ENCODE results near the gene SLC2A9.
A peak's percentile ranks its signal among the peaks of the same experiment; 100 is the strongest.

SLC2A9 gene

GRCh38 chr4:9880406-9881197 is 140.7 kb downstream of the SLC2A9 start:
- no peak for DNase-seq

DNA sequence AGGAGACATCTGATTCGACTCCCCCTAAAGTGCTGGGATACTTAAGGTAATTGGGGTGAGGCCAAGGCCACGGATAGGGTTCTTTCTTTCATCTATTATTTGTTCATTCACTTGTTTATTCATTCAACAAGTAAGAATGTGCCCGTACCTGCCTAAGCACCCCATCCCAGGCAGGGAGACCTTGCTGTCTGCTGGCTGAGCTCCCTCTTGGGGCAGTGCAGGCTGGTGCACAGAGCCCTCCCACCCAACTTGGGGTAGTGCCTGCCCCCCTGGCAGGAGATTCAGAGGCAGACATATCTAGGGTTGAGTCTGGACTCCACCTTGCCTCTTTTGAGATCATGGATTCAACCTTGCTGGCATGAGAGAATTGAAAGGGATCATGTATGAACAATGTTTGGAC is 144.2 kb downstream of the SLC2A9 start:
- DNase-seq = no peak

DNA sequence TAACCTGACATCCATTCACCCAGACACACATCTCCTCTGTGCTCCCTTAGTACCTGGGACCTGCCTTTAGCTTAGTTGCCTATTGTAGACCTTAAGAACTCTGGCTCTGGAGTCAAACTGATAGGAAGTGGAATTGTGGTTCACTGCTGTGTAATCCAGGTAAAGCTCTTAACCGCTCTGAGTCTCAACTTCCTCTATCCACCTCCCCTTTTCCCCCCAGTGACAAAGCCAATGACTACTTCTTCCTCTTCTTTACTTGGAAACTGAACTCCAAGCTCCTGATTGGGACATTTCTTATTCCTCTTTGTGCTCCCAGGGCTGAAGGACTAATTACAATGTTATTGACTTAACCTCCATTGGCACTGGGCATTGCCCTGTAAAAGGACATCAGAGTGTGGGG is 145.8 kb downstream of the SLC2A9 start:
- peak; percentile 30 for DNase-seq

- no peak for DNase-seq
Observed at GRCh38 chr4:9874385-9874784, 146.9 kb downstream of the SLC2A9 start.

DNA sequence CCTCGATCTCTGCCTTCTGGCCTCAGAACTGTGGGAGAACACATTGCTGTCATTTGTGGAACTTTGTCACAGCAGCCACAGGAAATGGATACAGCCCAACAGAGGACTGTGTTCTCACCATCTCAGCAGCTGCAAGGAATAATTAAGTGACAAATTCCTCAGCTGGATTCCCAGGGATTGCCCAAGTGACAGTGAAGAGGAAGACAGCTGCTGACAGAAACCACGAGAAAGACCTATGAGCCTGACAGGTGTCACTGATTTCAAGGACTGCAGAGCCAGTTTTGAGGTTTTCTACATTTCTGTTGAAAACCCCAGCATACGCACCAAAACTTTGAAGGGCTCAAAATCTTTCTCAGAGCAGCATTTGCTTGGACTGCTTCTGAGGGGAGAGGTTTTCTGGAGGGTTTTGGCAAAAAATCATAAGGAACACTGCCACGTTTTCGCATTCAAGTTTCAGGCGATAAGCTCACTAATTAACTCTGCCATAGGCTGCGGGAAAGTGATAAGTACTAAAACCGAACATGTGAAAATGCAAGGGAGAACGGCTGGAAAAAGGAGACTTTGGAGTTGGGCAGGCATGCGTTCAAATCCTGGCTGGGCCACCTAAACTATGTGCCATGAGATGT is 151.0 kb downstream of the SLC2A9 start:
- no peak for DNase-seq

- no peak for DNase-seq
Observed at GRCh38 chr4:9867751-9868425, 153.4 kb downstream of the SLC2A9 start.

DNA sequence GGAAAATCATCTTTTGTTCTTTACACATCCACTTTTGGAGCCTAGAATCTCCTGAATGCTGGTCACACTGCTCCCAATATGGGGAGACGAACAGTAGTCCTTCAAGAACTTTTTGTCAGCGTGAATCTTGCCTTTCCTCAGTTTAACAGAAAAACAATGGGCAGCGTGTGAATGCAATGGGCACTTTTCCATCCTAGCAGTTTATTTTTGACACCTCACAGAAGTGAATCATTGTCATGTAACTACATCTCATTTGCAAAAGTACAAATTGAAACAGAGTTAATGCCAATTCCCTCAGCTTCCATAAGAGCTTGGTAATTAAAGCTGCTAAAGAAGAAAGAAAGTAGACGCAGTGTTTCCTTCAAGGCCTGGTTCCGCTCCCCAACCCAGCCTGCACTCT is 154.4 kb downstream of the SLC2A9 start:
- no peak for DNase-seq

DNA sequence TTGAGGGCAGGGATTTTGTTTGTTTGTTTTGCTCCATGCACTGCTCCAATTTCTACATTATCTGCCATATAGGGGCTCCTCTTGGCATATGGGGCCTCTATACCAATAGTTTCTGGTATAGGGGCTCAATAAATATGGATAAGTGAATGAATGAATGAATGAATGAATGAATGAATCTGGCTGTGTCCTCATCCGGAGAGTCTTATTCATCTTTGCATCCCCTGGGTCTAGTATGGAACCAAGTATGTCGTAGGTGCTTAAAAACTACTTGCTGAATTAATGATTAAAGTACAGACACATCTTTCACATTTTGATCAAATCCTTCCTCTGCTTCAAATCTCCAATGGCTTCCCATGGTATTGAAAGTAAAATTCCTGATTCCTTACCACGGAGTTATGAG is 159.7 kb downstream of the SLC2A9 start:
- no peak for DNase-seq

GRCh38 chr4:9859810-9860209 is 161.5 kb downstream of the SLC2A9 start:
- DNase-seq = no peak

DNA sequence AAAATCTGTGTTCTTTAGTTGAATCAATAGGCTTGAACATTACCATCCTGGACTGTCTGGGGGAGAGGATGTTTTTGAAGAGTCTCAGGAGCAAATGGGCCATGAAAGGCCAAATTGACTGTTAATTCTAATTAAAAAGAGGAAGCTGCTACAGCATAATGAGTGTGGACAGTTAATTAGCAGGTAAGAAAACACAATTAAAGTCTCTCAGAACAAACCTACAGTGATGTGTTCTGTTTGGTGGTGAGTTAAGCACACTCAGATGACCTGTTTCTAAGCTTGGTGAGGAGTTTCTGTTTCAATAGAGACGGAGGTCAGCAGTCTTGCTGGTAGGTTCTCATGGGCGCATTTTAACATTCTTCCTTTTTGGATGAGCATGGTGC is 171.8 kb downstream of the SLC2A9 start:
- DNase-seq = no peak

GRCh38 chr4:9847968-9848748 is 173.1 kb downstream of the SLC2A9 start:
- DNase-seq = no peak

DNA sequence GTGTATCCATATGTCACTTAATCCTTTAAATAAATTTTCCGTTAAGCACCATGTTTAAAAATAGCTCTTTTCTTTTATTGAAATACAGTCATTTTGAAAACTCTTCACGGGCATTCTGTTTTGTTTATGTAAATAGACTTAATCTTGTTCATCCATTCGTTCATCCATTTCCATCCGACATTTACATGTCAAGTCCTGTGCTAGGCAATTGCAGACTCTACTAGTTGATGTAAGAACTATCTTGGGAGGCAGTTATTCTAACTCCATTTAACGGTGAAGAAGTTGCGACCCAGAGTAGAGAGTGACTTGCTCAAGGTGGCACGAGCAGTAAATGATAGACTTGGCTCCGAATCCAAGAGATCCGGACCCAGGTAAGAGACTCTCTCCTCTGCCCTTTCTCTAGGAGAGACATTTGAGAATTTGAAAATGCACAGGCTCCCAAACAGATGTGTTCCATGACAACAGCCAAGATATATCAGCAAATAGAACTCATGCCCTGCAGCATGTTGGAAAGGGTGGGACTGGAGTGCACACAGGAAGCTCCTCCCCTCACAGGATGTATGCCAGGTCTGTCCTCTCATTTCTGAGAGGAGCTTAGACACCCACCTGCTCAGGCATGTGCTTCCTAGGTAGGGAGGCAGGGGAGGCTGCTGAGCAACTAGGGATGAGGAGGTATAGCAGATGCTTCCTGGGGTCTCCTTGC is 175.4 kb downstream of the SLC2A9 start:
- no peak for DNase-seq

GRCh38 chr4:9841072-9841471 is 180.2 kb downstream of the SLC2A9 start:
- DNase-seq = no peak

DNA sequence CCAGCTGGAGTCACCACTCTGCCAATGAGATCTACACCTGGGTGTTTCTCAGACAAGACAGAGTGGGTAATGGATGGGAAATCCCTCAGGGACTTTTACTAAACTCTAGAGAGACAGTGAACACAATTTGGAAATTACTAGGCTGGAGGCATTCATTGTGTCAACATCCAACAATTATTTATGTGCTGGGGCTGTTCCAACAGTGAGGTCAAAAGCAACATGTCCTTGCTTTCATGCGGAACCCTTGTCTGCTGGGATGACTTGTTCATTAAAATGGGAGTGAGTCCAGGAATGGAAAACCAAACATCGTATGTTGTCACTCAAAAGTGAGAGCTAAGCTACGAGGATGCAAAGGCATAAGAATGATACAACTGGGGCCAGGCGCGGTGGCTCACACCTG is 185.9 kb downstream of the SLC2A9 start:
- DNase-seq = no peak

GRCh38 chr4:9833421-9833820 is 187.9 kb downstream of the SLC2A9 start:
- no peak for DNase-seq

GRCh38 chr4:9832640-9833039 is 188.7 kb downstream of the SLC2A9 start:
- no peak for DNase-seq

- DNase-seq = no peak
Observed at GRCh38 chr4:9826551-9826950, 194.7 kb downstream of the SLC2A9 start.

DNA sequence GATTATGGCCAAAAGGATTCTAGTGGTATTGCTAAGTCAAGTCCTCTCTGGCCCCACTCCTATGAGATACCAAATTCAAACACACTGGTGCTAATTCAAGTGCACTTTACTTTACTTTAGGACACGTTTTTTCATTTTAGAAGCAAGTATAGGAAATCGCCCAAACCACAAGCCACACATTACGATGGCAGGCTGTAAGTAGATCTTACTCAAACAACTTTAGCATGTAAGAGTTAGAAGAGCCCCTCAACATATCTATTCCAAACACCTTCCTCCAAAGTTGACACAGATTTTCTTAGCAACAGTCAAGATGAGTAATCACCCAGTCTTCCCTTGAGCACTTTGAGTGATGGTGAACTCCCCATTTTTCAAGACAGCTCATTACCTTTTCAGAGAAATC is 196.2 kb downstream of the SLC2A9 start:
- DNase-seq = peak; percentile 50

DNA sequence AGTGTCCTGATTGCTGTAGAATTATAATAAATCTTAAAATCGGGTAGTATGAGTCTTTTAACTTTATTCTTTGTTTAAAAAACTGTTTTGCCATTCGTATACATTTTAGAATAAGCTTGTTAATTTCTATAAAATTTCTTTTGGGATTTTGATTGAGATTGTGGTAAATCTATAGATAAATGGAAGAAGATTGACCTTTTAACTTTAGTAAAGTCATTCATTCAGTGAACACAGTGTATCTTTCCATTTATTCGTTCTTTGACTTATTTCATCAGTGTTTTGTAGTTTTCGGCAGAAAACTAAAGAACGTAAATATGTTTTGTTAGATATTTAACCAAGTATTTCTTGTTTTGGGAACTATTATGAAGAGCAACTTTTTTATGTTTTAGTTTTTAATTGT is 201.0 kb downstream of the SLC2A9 start:
- DNase-seq = no peak

DNA sequence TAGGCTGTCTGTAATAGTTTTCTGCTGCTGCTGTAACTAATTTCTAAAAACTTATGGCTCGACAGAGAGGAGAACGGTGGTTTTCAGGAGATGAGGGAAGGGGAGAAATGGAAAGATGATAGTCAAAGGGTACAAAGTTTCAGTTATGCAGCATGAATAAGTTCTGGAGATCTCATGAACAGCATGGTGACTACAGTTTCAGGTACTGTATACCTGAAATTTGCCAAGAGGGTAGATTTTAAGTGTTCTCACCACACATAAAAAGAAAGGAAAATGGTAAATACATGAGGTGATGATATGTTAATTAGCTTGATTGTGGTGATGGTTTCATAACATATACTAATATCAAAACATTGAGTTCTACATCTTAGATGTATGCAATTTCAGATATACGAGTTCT is 205.0 kb downstream of the SLC2A9 start:
- DNase-seq = no peak

- peak; percentile 5 for DNase-seq
Observed at GRCh38 chr4:9812501-9813340, 208.6 kb downstream of the SLC2A9 start.

GRCh38 chr4:9811806-9812205 is 209.5 kb downstream of the SLC2A9 start:
- no peak for DNase-seq

Measured in hematopoietic multipotent progenitor cell treated with erythropoietin and hydrocortisone succinate and interleukin-3 and kit ligand, for 4 days (in vitro differentiated cells).